ENCODE data around the gene EGFL8.
"Not testable (repeated sequence)": the region's sequence is repeated elsewhere in the genome, so short reads cannot be mapped to it uniquely, and the experiment has no call there.

EGFL8 gene

GRCh38 chr6:32182555-32182981 lies 18.2 kb downstream of the EGFL8 start:
- H3K36me3 ChIP-seq (ENCODE audit: control insufficient read depth in 5 of 5, insufficient read depth in 5 of 5, low read length in 5 of 5): peaks cover 0 to 59% (median 38%) of the 10 kb centered on the region in 5 donors
- no peak overlapping the region for H3K4me3 ChIP-seq (ENCODE audit: low read depth in 1 of 5, low read length in 5 of 5)
- peaks cover 7 to 59% (median 44%) of the 10 kb centered on the region in 5 donors for H3K4me1 ChIP-seq (ENCODE audit: control insufficient read depth in 5 of 5, insufficient read depth in 5 of 5, low read length in 5 of 5)
- H3K9ac ChIP-seq (ENCODE audit: low read length in 5 of 5): peak overlapping the region in 2 of 5 donors; percentile 13 to 48
- no peaks in the 10 kb centered on the region for H3K27me3 ChIP-seq (ENCODE audit: control insufficient read depth in 5 of 5, insufficient read depth in 4 of 5, low read length in 5 of 5)
- H3K9me3 ChIP-seq (ENCODE audit: control insufficient read depth in 5 of 5, low read length in 5 of 5): no peaks in the 10 kb centered on the region
- peak overlapping the region; percentile 63 for H3K27ac ChIP-seq (ENCODE audit: low read depth, low read length)

GRCh38 chr6:32183030-32183429 lies 18.6 kb downstream of the EGFL8 start:
- Histone ChIP-seq H3K4me1 (ENCODE audit: control insufficient read depth in 5 of 5, insufficient read depth in 5 of 5, low read length in 5 of 5) (peaks cover 6 to 59% (median 48%) of the 10 kb centered on the region in 5 donors), H3K27ac (ENCODE audit: low read depth, low read length) (peak overlapping the region; percentile 63), H3K9ac (ENCODE audit: low read length in 5 of 5) (peak overlapping the region in 1 of 5 donors; percentile 41), H3K27me3 (ENCODE audit: control insufficient read depth in 5 of 5, insufficient read depth in 4 of 5, low read length in 5 of 5) (no peaks in the 10 kb centered on the region), H3K4me3 (ENCODE audit: low read depth in 1 of 5, low read length in 5 of 5) (no peak overlapping the region), H3K9me3 (ENCODE audit: control insufficient read depth in 5 of 5, low read length in 5 of 5) (no peaks in the 10 kb centered on the region), H3K36me3 (ENCODE audit: control insufficient read depth in 5 of 5, insufficient read depth in 5 of 5, low read length in 5 of 5) (peaks cover 0 to 64% (median 41%) of the 10 kb centered on the region in 5 donors)

- Histone ChIP-seq H3K9ac (ENCODE audit: low read length in 5 of 5) (peak overlapping the region in 1 of 5 donors; percentile 41), H3K27me3 (ENCODE audit: control insufficient read depth in 5 of 5, insufficient read depth in 4 of 5, low read length in 5 of 5) (no peaks in the 10 kb centered on the region), H3K9me3 (ENCODE audit: control insufficient read depth in 5 of 5, low read length in 5 of 5) (no peaks in the 10 kb centered on the region), H3K27ac (ENCODE audit: low read depth, low read length) (peak overlapping the region; percentile 63), H3K4me3 (ENCODE audit: low read depth in 1 of 5, low read length in 5 of 5) (no peak overlapping the region), H3K36me3 (ENCODE audit: control insufficient read depth in 5 of 5, insufficient read depth in 5 of 5, low read length in 5 of 5) (peaks cover 0 to 64% (median 41%) of the 10 kb centered on the region in 5 donors), H3K4me1 (ENCODE audit: control insufficient read depth in 5 of 5, insufficient read depth in 5 of 5, low read length in 5 of 5) (peaks cover 5 to 62% (median 53%) of the 10 kb centered on the region in 5 donors)
Observed at GRCh38 chr6:32183483-32184083, 19.2 kb downstream of the EGFL8 start.

GRCh38 chr6:32184084-32184640 lies 19.8 kb downstream of the EGFL8 start, which contains the start of gene AGER:
AGER (minus strand) TSS chr6:32184253; CDS start chr6:32184222, 31 bp downstream.
- H3K4me3 ChIP-seq (ENCODE audit: low read depth in 1 of 5, low read length in 5 of 5): no peak within 1 kb of the TSS
- H3K4me1 ChIP-seq (ENCODE audit: control insufficient read depth in 5 of 5, insufficient read depth in 5 of 5, low read length in 5 of 5): peaks cover 8 to 62% (median 53%) of the 10 kb centered on the region in 5 donors
- peaks cover 0 to 64% (median 41%) of the 10 kb centered on the region in 5 donors for H3K36me3 ChIP-seq (ENCODE audit: control insufficient read depth in 5 of 5, insufficient read depth in 5 of 5, low read length in 5 of 5)
- peak within 1 kb of the TSS in 2 of 5 donors; percentile 14 to 41 for H3K9ac ChIP-seq (ENCODE audit: low read length in 5 of 5)
- no peaks in the 10 kb centered on the region for H3K27me3 ChIP-seq (ENCODE audit: control insufficient read depth in 5 of 5, insufficient read depth in 4 of 5, low read length in 5 of 5)
- H3K27ac ChIP-seq (ENCODE audit: low read depth, low read length): peak within 1 kb of the TSS; percentile 63
- no peaks in the 10 kb centered on the region for H3K9me3 ChIP-seq (ENCODE audit: control insufficient read depth in 5 of 5, low read length in 5 of 5)

GRCh38 chr6:32185681-32186131 lies 21.3 kb downstream of the EGFL8 start:
- Histone ChIP-seq H3K9ac (ENCODE audit: low read length in 5 of 5) (peak overlapping the region in 2 of 5 donors; percentile 35 to 62), H3K36me3 (ENCODE audit: control insufficient read depth in 5 of 5, insufficient read depth in 5 of 5, low read length in 5 of 5) (peaks cover 0 to 57% (median 38%) of the 10 kb centered on the region in 5 donors), H3K27ac (ENCODE audit: low read depth, low read length) (peak overlapping the region; percentile 97), H3K4me1 (ENCODE audit: control insufficient read depth in 5 of 5, insufficient read depth in 5 of 5, low read length in 5 of 5) (peaks cover 9 to 61% (median 52%) of the 10 kb centered on the region in 5 donors)
- H3K4me3 ChIP-seq (ENCODE audit: low read depth in 1 of 5, low read length in 5 of 5); H3K9me3 ChIP-seq (ENCODE audit: control insufficient read depth in 5 of 5, low read length in 5 of 5); H3K27me3 ChIP-seq (ENCODE audit: control insufficient read depth in 5 of 5, insufficient read depth in 4 of 5, low read length in 5 of 5): not testable (repeated sequence)

- Histone ChIP-seq H3K36me3 (ENCODE audit: control insufficient read depth in 5 of 5, insufficient read depth in 5 of 5, low read length in 5 of 5) (peaks cover 0 to 51% (median 32%) of the 10 kb centered on the region in 5 donors), H3K4me1 (ENCODE audit: control insufficient read depth in 5 of 5, insufficient read depth in 5 of 5, low read length in 5 of 5) (peaks cover 13 to 67% (median 58%) of the 10 kb centered on the region in 5 donors), H3K27ac (ENCODE audit: low read depth, low read length) (peak overlapping the region; percentile 97), H3K9ac (ENCODE audit: low read length in 5 of 5) (peak overlapping the region in 3 of 5 donors; percentile 35 to 62 (median 39))
- H3K9me3 ChIP-seq (ENCODE audit: control insufficient read depth in 5 of 5, low read length in 5 of 5); H3K27me3 ChIP-seq (ENCODE audit: control insufficient read depth in 5 of 5, insufficient read depth in 4 of 5, low read length in 5 of 5); H3K4me3 ChIP-seq (ENCODE audit: low read depth in 1 of 5, low read length in 5 of 5): not testable (repeated sequence)
Observed at GRCh38 chr6:32186151-32186840, 21.9 kb downstream of the EGFL8 start.

- peak overlapping the region; percentile 97 for H3K27ac ChIP-seq (ENCODE audit: low read depth, low read length)
- H3K4me1 ChIP-seq (ENCODE audit: control insufficient read depth in 5 of 5, insufficient read depth in 5 of 5, low read length in 5 of 5): peaks cover 13 to 76% (median 61%) of the 10 kb centered on the region in 5 donors
- peak overlapping the region in 2 of 5 donors; percentile 39 to 52 for H3K9ac ChIP-seq (ENCODE audit: low read length in 5 of 5)
- peaks cover 0 to 44% (median 29%) of the 10 kb centered on the region in 5 donors for H3K36me3 ChIP-seq (ENCODE audit: control insufficient read depth in 5 of 5, insufficient read depth in 5 of 5, low read length in 5 of 5)
- no peaks in the 10 kb centered on the region for H3K9me3 ChIP-seq (ENCODE audit: control insufficient read depth in 5 of 5, low read length in 5 of 5)
- no peak overlapping the region for H3K4me3 ChIP-seq (ENCODE audit: low read depth in 1 of 5, low read length in 5 of 5)
- no peaks in the 10 kb centered on the region for H3K27me3 ChIP-seq (ENCODE audit: control insufficient read depth in 5 of 5, insufficient read depth in 4 of 5, low read length in 5 of 5)
Observed at GRCh38 chr6:32187009-32187709, 22.8 kb downstream of the EGFL8 start.

GRCh38 chr6:32187725-32188380 lies 23.5 kb downstream of the EGFL8 start:
- Histone ChIP-seq H3K4me3 (ENCODE audit: low read depth in 1 of 5, low read length in 5 of 5) (peak overlapping the region in 2 of 5 donors; percentile 67 to 68), H3K9ac (ENCODE audit: low read length in 5 of 5) (peak overlapping the region in 2 of 5 donors; percentile 85 to 87), H3K4me1 (ENCODE audit: control insufficient read depth in 5 of 5, insufficient read depth in 5 of 5, low read length in 5 of 5) (peaks cover 13 to 77% (median 62%) of the 10 kb centered on the region in 5 donors), H3K36me3 (ENCODE audit: control insufficient read depth in 5 of 5, insufficient read depth in 5 of 5, low read length in 5 of 5) (peaks cover 0 to 37% (median 23%) of the 10 kb centered on the region in 5 donors), H3K27ac (ENCODE audit: low read depth, low read length) (peak overlapping the region; percentile 97)
- H3K27me3 ChIP-seq (ENCODE audit: control insufficient read depth in 5 of 5, insufficient read depth in 4 of 5, low read length in 5 of 5); H3K9me3 ChIP-seq (ENCODE audit: control insufficient read depth in 5 of 5, low read length in 5 of 5): not testable (repeated sequence)

GRCh38 chr6:32188381-32189068 lies 24.1 kb downstream of the EGFL8 start:
- H3K9me3 ChIP-seq (ENCODE audit: control insufficient read depth in 5 of 5, low read length in 5 of 5): no peaks in the 10 kb centered on the region
- H3K4me1 ChIP-seq (ENCODE audit: control insufficient read depth in 5 of 5, insufficient read depth in 5 of 5, low read length in 5 of 5): peaks cover 13 to 76% (median 61%) of the 10 kb centered on the region in 5 donors
- H3K27me3 ChIP-seq (ENCODE audit: control insufficient read depth in 5 of 5, insufficient read depth in 4 of 5, low read length in 5 of 5): no peaks in the 10 kb centered on the region
- peaks cover 0 to 31% (median 17%) of the 10 kb centered on the region in 5 donors for H3K36me3 ChIP-seq (ENCODE audit: control insufficient read depth in 5 of 5, insufficient read depth in 5 of 5, low read length in 5 of 5)
- H3K4me3 ChIP-seq (ENCODE audit: low read depth in 1 of 5, low read length in 5 of 5): peak overlapping the region; percentile 35 to 76 (median 68)
- peak overlapping the region; percentile 97 for H3K27ac ChIP-seq (ENCODE audit: low read depth, low read length)
- H3K9ac ChIP-seq (ENCODE audit: low read length in 5 of 5): peak overlapping the region; percentile 73 to 87 (median 85)

All from subcutaneous abdominal adipose tissue (tissue), 5 donors.